Nephron progenitor cell (in vitro differentiated cells): ENCODE results near the gene RDH13.

Experiments used
- DNase-seq: peaks from one replicate; pipeline ENCODE4 v3.0.0; 2021
- H3K27ac Mint-ChIP-seq: 2 replicates; pipeline ENCODE4 v1.8.0; 2021; ENCODE audit warnings: mild to moderate bottlenecking, moderate library complexity, mixed read lengths
- H3K27me3 Mint-ChIP-seq: 2 replicates; pipeline ENCODE4 v1.8.0; 2021; ENCODE audit warnings: mild to moderate bottlenecking, low read depth, mixed read lengths; ENCODE audit not compliant: poor library complexity
- H3K36me3 Mint-ChIP-seq: 2 replicates; pipeline ENCODE4 v1.8.0; 2021; ENCODE audit warnings: low read depth, mixed read lengths
- H3K4me1 Mint-ChIP-seq: 2 replicates; pipeline ENCODE4 v1.8.0; 2021; ENCODE audit warnings: mixed read lengths
- H3K4me3 Mint-ChIP-seq: 2 replicates; pipeline ENCODE4 v1.8.0; 2021; ENCODE audit warnings: mild to moderate bottlenecking, moderate library complexity, mixed read lengths
- H3K9me3 Mint-ChIP-seq: 2 replicates; pipeline ENCODE4 v1.8.0; 2021; ENCODE audit warnings: mild to moderate bottlenecking, moderate library complexity, mixed read lengths
- CTCF ChIP-seq: fragments of 200-600 bp; sonication (generic); IDR thresholded peaks from 2 replicates; pipeline ENCODE4 v1.5.0; 2021; ENCODE audit warnings: antibody characterized with exemption

The RDH13 gene

GRCh38 chr19:55092423-55093318, 29.7 kb upstream of the RDH13 start:
- DNase-seq, result peak; percentile 26
- peaks cover 33% of the 10 kb centered on the region for H3K4me1 Mint-ChIP-seq
- H3K4me3 Mint-ChIP-seq, result no peak overlapping the region
- no peak overlapping the region for H3K27ac Mint-ChIP-seq
- H3K27me3 Mint-ChIP-seq, result peaks cover 6% of the 10 kb centered on the region
- TF ChIP-seq CTCF, result no peak
- H3K9me3 Mint-ChIP-seq, result no peaks in the 10 kb centered on the region
- peaks cover 4% of the 10 kb centered on the region for H3K36me3 Mint-ChIP-seq

DNA sequence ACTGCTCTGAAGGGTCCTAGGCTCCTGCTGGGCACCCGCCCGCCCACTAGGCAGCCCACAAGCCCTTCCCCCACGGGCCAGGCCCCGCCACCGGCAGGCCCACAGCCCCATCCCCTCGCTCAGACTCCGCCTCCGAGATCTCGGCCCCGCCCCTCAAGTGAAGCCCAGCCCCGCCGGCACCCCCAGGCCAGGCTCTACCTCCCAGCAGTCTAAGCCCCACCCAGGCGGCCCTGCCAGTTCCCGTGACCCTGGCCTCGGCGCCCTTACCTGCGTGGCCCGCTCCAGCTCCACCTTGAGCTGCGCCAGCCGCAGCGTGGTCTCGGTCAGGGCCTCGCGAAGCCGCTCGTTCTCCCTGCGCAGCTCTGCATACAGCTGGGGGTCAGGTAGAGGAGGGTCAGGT, 29.0 kb upstream of the RDH13 start:
- peaks cover 40% of the 10 kb centered on the region for H3K4me1 Mint-ChIP-seq
- peaks cover 10% of the 10 kb centered on the region for H3K27me3 Mint-ChIP-seq
- TF ChIP-seq CTCF, result no peak
- no peak overlapping the region for H3K4me3 Mint-ChIP-seq
- no peak overlapping the region for H3K27ac Mint-ChIP-seq
- DNase-seq, result peak; percentile 77
- peaks cover 4% of the 10 kb centered on the region for H3K36me3 Mint-ChIP-seq
- H3K9me3 Mint-ChIP-seq, result no peaks in the 10 kb centered on the region

GRCh38 chr19:55091126-55091910, 28.4 kb upstream of the RDH13 start:
- H3K4me3 Mint-ChIP-seq, result no peak overlapping the region
- no peak overlapping the region for H3K27ac Mint-ChIP-seq
- H3K27me3 Mint-ChIP-seq, result peaks cover 15% of the 10 kb centered on the region
- peaks cover 40% of the 10 kb centered on the region for H3K4me1 Mint-ChIP-seq
- H3K9me3 Mint-ChIP-seq, result no peaks in the 10 kb centered on the region
- no peak for DNase-seq
- peaks cover 4% of the 10 kb centered on the region for H3K36me3 Mint-ChIP-seq
- TF ChIP-seq CTCF, result no peak

DNA sequence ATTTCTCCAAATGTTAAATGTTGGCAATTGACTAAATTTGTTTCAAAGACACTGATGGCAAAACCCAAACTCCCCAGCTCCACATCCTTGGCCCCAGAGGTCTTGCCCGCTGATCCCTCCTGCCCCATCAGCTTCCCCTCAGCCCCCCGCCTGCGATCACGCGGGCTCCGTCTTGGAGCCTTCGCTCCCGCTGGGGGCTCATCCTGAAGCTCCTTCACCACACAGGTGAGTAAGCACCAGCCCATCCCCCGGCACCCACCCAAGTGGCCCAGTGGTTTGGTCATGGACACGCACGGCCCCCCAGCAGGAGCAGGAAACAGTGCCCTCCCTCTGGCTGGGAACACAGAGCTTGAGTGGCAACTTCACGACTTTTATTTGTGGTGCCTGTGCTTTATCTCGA, 27.6 kb upstream of the RDH13 start:
- no peak overlapping the region for H3K4me3 Mint-ChIP-seq
- peaks cover 22% of the 10 kb centered on the region for H3K27me3 Mint-ChIP-seq
- no peak for TF ChIP-seq CTCF
- no peaks in the 10 kb centered on the region for H3K9me3 Mint-ChIP-seq
- peaks cover 4% of the 10 kb centered on the region for H3K36me3 Mint-ChIP-seq
- DNase-seq, result no peak
- peaks cover 45% of the 10 kb centered on the region for H3K4me1 Mint-ChIP-seq
- H3K27ac Mint-ChIP-seq, result no peak overlapping the region

DNA sequence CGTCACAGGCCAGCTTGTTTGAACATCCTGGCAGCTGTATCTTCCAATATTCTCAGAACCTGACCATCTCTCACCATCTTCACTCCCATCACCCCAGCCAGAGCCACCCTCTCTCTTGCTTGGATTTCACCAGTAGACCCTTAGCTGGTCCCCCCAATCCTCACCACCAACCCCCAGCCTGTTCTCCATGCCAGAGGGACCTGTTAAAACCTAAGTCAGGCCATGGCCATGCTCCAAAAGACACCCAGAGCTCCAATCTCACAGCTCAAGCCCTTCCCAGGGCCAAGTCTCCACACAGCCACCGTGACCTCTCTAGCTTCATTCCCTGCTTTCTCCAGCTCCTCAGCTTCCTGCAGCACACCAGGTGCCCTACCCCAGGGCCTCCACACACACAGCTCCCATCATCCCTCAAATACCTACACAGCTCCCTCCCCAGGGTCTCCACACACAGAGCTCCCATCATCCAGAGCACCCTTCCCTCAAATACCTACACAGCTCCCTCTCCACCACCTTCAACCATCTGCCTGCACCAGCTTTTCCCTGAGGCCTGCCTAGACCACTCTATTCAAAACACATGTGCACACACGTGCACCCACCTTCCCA, 26.5 kb upstream of the RDH13 start:
- H3K36me3 Mint-ChIP-seq, result no peaks in the 10 kb centered on the region

More for the DNA sequence above, 26.5 kb upstream of the RDH13 start:
- Mint-ChIP-seq H3K27ac (peak overlapping the region; percentile 65), H3K9me3 (no peaks in the 10 kb centered on the region), H3K27me3 (peaks cover 30% of the 10 kb centered on the region), H3K4me1 (peaks cover 40% of the 10 kb centered on the region), H3K4me3 (no peak overlapping the region)
- TF ChIP-seq CTCF, result no peak
- no peak for DNase-seq
